Spleen (tissue), 11 donors: ENCODE results near the gene ZNF415. TPM values are rescaled to one million over a fixed set of nuclear protein-coding genes. Genes with fewer than 3 reads are reported as not detected.

ENCODE experiments used
- DNase-seq: peaks from one replicate; pipeline ENCODE4 v3.0.0-alpha.2; 2020
- H3K27ac ChIP-seq, 8 donors: fragments of 200-600 bp; sonication (generic) in 7 of 8; 1 replicate in 4 of 8; 2 replicates in 4 of 8; pipeline versions ENCODE4 v1.5.0 to v1.8.0; 2016 to 2021; ENCODE audit warnings: inconsistent platforms in 4 of 8, mild to moderate bottlenecking in 4 of 8, moderate library complexity in 1 of 8
- H3K27me3 ChIP-seq, 7 donors: fragments of 200-600 bp; sonication (generic) in 6 of 7; replicated peaks in 1 of 7; 1 replicate in 4 of 7; 2 replicates in 3 of 7; pipeline versions ENCODE4 v1.5.0 to v1.8.0; 2016 to 2021; ENCODE audit warnings: inconsistent platforms in 3 of 7, mild to moderate bottlenecking in 1 of 7
- H3K36me3 ChIP-seq, 6 donors: fragments of 200-600 bp; sonication (generic) in 5 of 6; 1 replicate in 4 of 6; 2 replicates in 2 of 6; pipeline versions ENCODE4 v1.5.0 to v1.8.0; 2016 to 2021; ENCODE audit warnings: inconsistent platforms in 2 of 6
- H3K4me1 ChIP-seq, 6 donors: fragments of 200-600 bp; sonication (generic) in 5 of 6; 1 replicate in 3 of 6; 2 replicates in 3 of 6; pipeline versions ENCODE4 v1.5.0 to v1.8.0; 2016 to 2021; ENCODE audit warnings: inconsistent platforms in 3 of 6
- H3K4me3 ChIP-seq, 8 donors: fragments of 200-600 bp; sonication (generic) in 7 of 8; 1 replicate in 4 of 8; 2 replicates in 4 of 8; pipeline versions ENCODE4 v1.5.0 to v1.8.0; 2016 to 2021; ENCODE audit warnings: inconsistent platforms in 4 of 8, mild to moderate bottlenecking in 4 of 8, moderate library complexity in 2 of 8
- H3K9me3 ChIP-seq, 8 donors: fragments of 200-600 bp; sonication (generic) in 7 of 8; 1 replicate in 4 of 8; 2 replicates in 4 of 8; pipeline versions ENCODE4 v1.5.0 to v1.8.0; 2016 to 2021; ENCODE audit warnings: inconsistent platforms in 4 of 8
- CTCF ChIP-seq, 11 experiments: fragments of 200-600 bp in 7 of 11; fragments of 450-650 bp in 4 of 11; sonication (generic) in 4 of 11; IDR thresholded peaks in 8 of 11; conservative IDR thresholded peaks in 3 of 11; 1 replicate in 7 of 11; 2 replicates in 4 of 11; pipeline versions ENCODE4 v1.4.0 to v1.8.0; 2016 to 2021; ENCODE audit warnings: antibody characterized with exemption in 11 of 11, inconsistent platforms in 4 of 11, mild to moderate bottlenecking in 1 of 11
- POLR2A ChIP-seq, 3 donors: fragments of 450-650 bp; IDR thresholded peaks; one replicate each; pipeline ENCODE4 v1.5.1; 2017; ENCODE audit warnings: antibody characterized with exemption in 3 of 3, mild to moderate bottlenecking in 1 of 3
- POLR2AphosphoS5 ChIP-seq, 3 donors: sonication (generic); formaldehyde crosslinking; IDR thresholded peaks; one replicate each; pipeline ENCODE4 v1.5.1; 2017; ENCODE audit warnings: antibody characterized with exemption in 3 of 3
- WGBS, 5 donors: extraction: QIAGEN DNeasy Blood & Tissue Kit in 3 of 5; methylation state at CpG; one replicate each; pipeline versions ENCODE4 v1.1.5 to v1.1.7; 2013 to 2018; 5-methylcytosine and 5-hydroxymethylcytosine counted together
- intact Hi-C: fragments of 100-400 bp; cut with DNase I; formaldehyde crosslinking; loops from one replicate; pipeline ENCODE4 v1.15.0; 2023; ENCODE audit warnings: low total_unique reads
- polyA plus RNA-seq, 3 donors: library from polyadenylated mRNA; stranded (reverse); fragments of 200-250 nt; gene quantifications; one replicate each; pipeline ENCODE4 v1.2.1, GENCODE V29; 2013
- total RNA-seq, 7 donors: library from RNA; depleted of rRNA in 3 of 7; stranded (reverse); fragments of >200 nt in 3 of 7; fragmentation: NEBNext Ultra II Directional in 4 of 7; extraction: Animal tissue kit (Norgen Biotek cat#: 25700) in 4 of 7; gene quantifications; one replicate each; pipeline versions ENCODE4 v1.1.0 to v1.2.1, GENCODE V29; 2016 to 2021
- donor health status: healthy with polysubstance abuse.
- donor health status: DM: no; HTN: no; CAD: no; lungs with moderate emphysema.
- donor health status: DM: no; HTN: no; CAD: no.
- donor health status: Bipolar disorder and iron deficiency.
- donor health status: healthy.
- donor health status: DM: no; HTN: no; CAD: no.
- donor health status: DM: yes; HTN: yes; CAD: no.

ZNF415 gene
- total and polyA plus RNA-seq, 10 donors, result 2.8 to 17.0 (median 9.6) TPM

GRCh38 chr19:53172889-53173288 is 40.2 kb upstream of the ZNF415 start:
- Histone ChIP-seq H3K27me3 (no peaks in the 10 kb centered on the region), H3K9me3 (peaks cover 2 to 96% (median 81%) of the 10 kb centered on the region in 8 donors), H3K27ac (no peak overlapping the region), H3K36me3 (peaks cover 0 to 30% (median 1%) of the 10 kb centered on the region in 6 donors), H3K4me1 (no peaks in the 10 kb centered on the region), H3K4me3 (no peak overlapping the region)
- DNase-seq, result no peak
- 55 to 74% (median 61%) methylated on average over 4 of the region's 4 CpGs for WGBS, 5 donors
- intact Hi-C loops, result no loop called here
- no peak for TF ChIP-seq POLR2AphosphoS5 (IDR thresholded peaks at IDR 0.05)
- TF ChIP-seq POLR2A (IDR thresholded peaks at IDR 0.05), result no peak
- TF ChIP-seq CTCF (IDR thresholded peaks at IDR 0.05 in 8 of 11, conservative IDR thresholded peaks at IDR 0.05 in 3 of 11), result no peak

GRCh38 chr19:53165691-53166091 is 33.0 kb upstream of the ZNF415 start:
- TF ChIP-seq POLR2AphosphoS5 (IDR thresholded peaks at IDR 0.05) (no peak), POLR2A (IDR thresholded peaks at IDR 0.05) (no peak), CTCF (IDR thresholded peaks at IDR 0.05 in 8 of 11, conservative IDR thresholded peaks at IDR 0.05 in 3 of 11) (no peak)
- H3K9me3 ChIP-seq, result peaks cover 24 to 96% (median 93%) of the 10 kb centered on the region in 8 donors
- no peak overlapping the region for H3K27ac ChIP-seq
- H3K36me3 ChIP-seq, result peaks cover 0 to 23% (median 8%) of the 10 kb centered on the region in 6 donors
- H3K4me3 ChIP-seq, result no peak overlapping the region
- 92 to 97% (median 93%) methylated on average over 3 of the region's 3 CpGs for WGBS, 5 donors
- H3K27me3 ChIP-seq, result no peaks in the 10 kb centered on the region
- no peaks in the 10 kb centered on the region for H3K4me1 ChIP-seq
- intact Hi-C loops, result no loop called here
- no peak for DNase-seq

GRCh38 chr19:53161123-53161522 is 28.4 kb upstream of the ZNF415 start:
- Histone ChIP-seq H3K27me3 (no peaks in the 10 kb centered on the region), H3K4me1 (peaks cover 0 to 22% (median 12%) of the 10 kb centered on the region in 6 donors), H3K4me3 (no peak overlapping the region), H3K9me3 (peaks cover 17 to 88% (median 69%) of the 10 kb centered on the region in 8 donors), H3K36me3 (peaks cover 0 to 14% (median 7%) of the 10 kb centered on the region in 6 donors), H3K27ac (no peak overlapping the region)
- TF ChIP-seq POLR2A (IDR thresholded peaks at IDR 0.05), result no peak
- no peak for TF ChIP-seq CTCF (IDR thresholded peaks at IDR 0.05 in 8 of 11, conservative IDR thresholded peaks at IDR 0.05 in 3 of 11)
- TF ChIP-seq POLR2AphosphoS5 (IDR thresholded peaks at IDR 0.05), result no peak
- intact Hi-C loops, result no loop called here
- no peak for DNase-seq
- 55 to 75% (median 71%) methylated on average over 3 of the region's 3 CpGs for WGBS, 5 donors

- WGBS, 5 donors, result 93 to 96% (median 94%) methylated on average over 3 of the region's 3 CpGs
- H3K36me3 ChIP-seq, result peaks cover 0 to 11% (median 4%) of the 10 kb centered on the region in 6 donors
Observed at GRCh38 chr19:53160350-53160749, 27.6 kb upstream of the ZNF415 start.

More at GRCh38 chr19:53160350-53160749, 27.6 kb upstream of the ZNF415 start:
- TF ChIP-seq POLR2AphosphoS5 (IDR thresholded peaks at IDR 0.05) (no peak), CTCF (IDR thresholded peaks at IDR 0.05 in 8 of 11, conservative IDR thresholded peaks at IDR 0.05 in 3 of 11) (no peak)
- Histone ChIP-seq H3K4me3 (no peak overlapping the region), H3K9me3 (peaks cover 15 to 88% (median 66%) of the 10 kb centered on the region in 8 donors), H3K27ac (no peak overlapping the region), H3K27me3 (no peaks in the 10 kb centered on the region), H3K4me1 (peaks cover 0 to 22% (median 12%) of the 10 kb centered on the region in 6 donors)
- no peak for DNase-seq
- intact Hi-C loops, result no loop called here
